ENCODE data around the gene UGT2B7.

The UGT2B7 gene

GRCh38 chr4:69070590-69070989 is 25.7 kb upstream of the UGT2B7 start:
- Histone ChIP-seq H3F3A (ENCODE audit: insufficient read depth) (no peaks in the 10 kb centered on the region), H2AFZ (ENCODE audit: low read depth, low read length, severe bottlenecking) (no peak overlapping the region), H4K20me1 (ENCODE audit: low read depth, low read length) (no peaks in the 10 kb centered on the region), H3K9me3 (ENCODE audit: insufficient read depth, low read length) (no peaks in the 10 kb centered on the region), H3K9ac (ENCODE audit: low read length) (no peak overlapping the region), H3K27ac (ENCODE audit: low read depth, low read length) (no peak overlapping the region), H3K4me3 (ENCODE audit: insufficient read depth, low read length, poor library complexity, severe bottlenecking) (no peak overlapping the region), H3K79me2 (ENCODE audit: insufficient read depth, low read length) (no peaks in the 10 kb centered on the region), H3K36me3 (ENCODE audit: low read length) (no peaks in the 10 kb centered on the region), H3K4me2 (ENCODE audit: low read depth, low read length, poor library complexity, severe bottlenecking) (no peak overlapping the region), H3K27me3 (ENCODE audit: low read length) (no peaks in the 10 kb centered on the region), H3K9me2 (replicated peaks; ENCODE audit: insufficient read depth, low read length) (no peaks in the 10 kb centered on the region)
- no peak for TF ChIP-seq EZH2phosphoT487 (conservative IDR thresholded peaks at IDR 0.05; ENCODE audit: low read length)

DNA sequence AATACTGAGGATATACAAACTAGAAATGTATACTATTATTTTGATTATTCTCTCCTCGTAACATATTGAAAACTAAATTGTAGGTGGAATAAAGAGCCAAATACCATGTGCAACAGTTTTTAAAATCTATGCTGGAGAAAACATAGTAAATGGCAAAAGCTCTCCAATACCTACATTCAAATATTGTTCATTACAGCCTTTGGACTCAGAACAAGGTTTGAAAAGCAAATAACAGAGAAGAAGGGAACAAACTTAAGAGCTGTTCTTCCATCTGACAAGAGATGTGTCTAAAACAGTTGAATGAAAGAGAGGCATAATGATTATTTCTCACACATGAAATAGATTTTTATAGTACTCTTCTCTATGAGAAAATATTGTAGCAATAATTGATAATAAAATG is 25.0 kb upstream of the UGT2B7 start:
- H3K9me2 ChIP-seq (replicated peaks; ENCODE audit: insufficient read depth, low read length) = no peaks in the 10 kb centered on the region
- no peaks in the 10 kb centered on the region for H3K36me3 ChIP-seq (ENCODE audit: low read length)
- H2AFZ ChIP-seq (ENCODE audit: low read depth, low read length, severe bottlenecking) = no peak overlapping the region
- no peak overlapping the region for H3K4me3 ChIP-seq (ENCODE audit: insufficient read depth, low read length, poor library complexity, severe bottlenecking)
- no peaks in the 10 kb centered on the region for H3F3A ChIP-seq (ENCODE audit: insufficient read depth)
- H3K9me3 ChIP-seq (ENCODE audit: insufficient read depth, low read length) = no peaks in the 10 kb centered on the region
- H3K9ac ChIP-seq (ENCODE audit: low read length) = no peak overlapping the region
- H3K4me2 ChIP-seq (ENCODE audit: low read depth, low read length, poor library complexity, severe bottlenecking) = no peak overlapping the region
- no peaks in the 10 kb centered on the region for H3K79me2 ChIP-seq (ENCODE audit: insufficient read depth, low read length)
- H3K27me3 ChIP-seq (ENCODE audit: low read length) = no peaks in the 10 kb centered on the region
- H4K20me1 ChIP-seq (ENCODE audit: low read depth, low read length) = no peaks in the 10 kb centered on the region
- H3K27ac ChIP-seq (ENCODE audit: low read depth, low read length) = no peak overlapping the region
- no peak for TF ChIP-seq EZH2phosphoT487 (conservative IDR thresholded peaks at IDR 0.05; ENCODE audit: low read length)
- TF ChIP-seq, protein P1, sequence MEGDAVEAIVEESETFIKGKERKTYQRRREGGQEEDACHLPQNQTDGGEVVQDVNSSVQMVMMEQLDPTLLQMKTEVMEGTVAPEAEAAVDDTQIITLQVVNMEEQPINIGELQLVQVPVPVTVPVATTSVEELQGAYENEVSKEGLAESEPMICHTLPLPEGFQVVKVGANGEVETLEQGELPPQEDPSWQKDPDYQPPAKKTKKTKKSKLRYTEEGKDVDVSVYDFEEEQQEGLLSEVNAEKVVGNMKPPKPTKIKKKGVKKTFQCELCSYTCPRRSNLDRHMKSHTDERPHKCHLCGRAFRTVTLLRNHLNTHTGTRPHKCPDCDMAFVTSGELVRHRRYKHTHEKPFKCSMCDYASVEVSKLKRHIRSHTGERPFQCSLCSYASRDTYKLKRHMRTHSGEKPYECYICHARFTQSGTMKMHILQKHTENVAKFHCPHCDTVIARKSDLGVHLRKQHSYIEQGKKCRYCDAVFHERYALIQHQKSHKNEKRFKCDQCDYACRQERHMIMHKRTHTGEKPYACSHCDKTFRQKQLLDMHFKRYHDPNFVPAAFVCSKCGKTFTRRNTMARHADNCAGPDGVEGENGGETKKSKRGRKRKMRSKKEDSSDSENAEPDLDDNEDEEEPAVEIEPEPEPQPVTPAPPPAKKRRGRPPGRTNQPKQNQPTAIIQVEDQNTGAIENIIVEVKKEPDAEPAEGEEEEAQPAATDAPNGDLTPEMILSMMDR (IDR thresholded peaks at IDR 0.05; ENCODE audit: insufficient read depth, low read length, poor library complexity, severe bottlenecking) = no peak

- Histone ChIP-seq H3K27me3 (ENCODE audit: low read length) (no peaks in the 10 kb centered on the region), H3K4me3 (ENCODE audit: insufficient read depth, low read length, poor library complexity, severe bottlenecking) (no peak overlapping the region), H3K27ac (ENCODE audit: low read depth, low read length) (no peak overlapping the region), H3K36me3 (ENCODE audit: low read length) (no peaks in the 10 kb centered on the region), H3K79me2 (ENCODE audit: insufficient read depth, low read length) (no peaks in the 10 kb centered on the region), H4K20me1 (ENCODE audit: low read depth, low read length) (no peaks in the 10 kb centered on the region), H3K9ac (ENCODE audit: low read length) (no peak overlapping the region), H2AFZ (ENCODE audit: low read depth, low read length, severe bottlenecking) (no peak overlapping the region), H3F3A (ENCODE audit: insufficient read depth) (no peaks in the 10 kb centered on the region), H3K9me3 (ENCODE audit: insufficient read depth, low read length) (no peaks in the 10 kb centered on the region), H3K4me2 (ENCODE audit: low read depth, low read length, poor library complexity, severe bottlenecking) (no peak overlapping the region), H3K9me2 (replicated peaks; ENCODE audit: insufficient read depth, low read length) (no peaks in the 10 kb centered on the region)
- TF ChIP-seq, protein P1 (IDR thresholded peaks at IDR 0.05; ENCODE audit: insufficient read depth, low read length, poor library complexity, severe bottlenecking) = no peak
- TF ChIP-seq EZH2phosphoT487 (conservative IDR thresholded peaks at IDR 0.05; ENCODE audit: low read length) = no peak
These were observed 22.9 kb upstream of the UGT2B7 start for GRCh38 chr4:69073375-69073774.

GRCh38 chr4:69075061-69075792 is 21.0 kb upstream of the UGT2B7 start:
- no peak overlapping the region for H3K4me3 ChIP-seq (ENCODE audit: insufficient read depth, low read length, poor library complexity, severe bottlenecking)
- no peak overlapping the region for H3K4me2 ChIP-seq (ENCODE audit: low read depth, low read length, poor library complexity, severe bottlenecking)
- H3K9me3 ChIP-seq (ENCODE audit: insufficient read depth, low read length) = no peaks in the 10 kb centered on the region
- H3K27me3 ChIP-seq (ENCODE audit: low read length) = no peaks in the 10 kb centered on the region
- H3F3A ChIP-seq (ENCODE audit: insufficient read depth) = no peaks in the 10 kb centered on the region
- H3K9ac ChIP-seq (ENCODE audit: low read length) = no peak overlapping the region
- no peaks in the 10 kb centered on the region for H3K79me2 ChIP-seq (ENCODE audit: insufficient read depth, low read length)
- no peak overlapping the region for H2AFZ ChIP-seq (ENCODE audit: low read depth, low read length, severe bottlenecking)
- no peaks in the 10 kb centered on the region for H3K36me3 ChIP-seq (ENCODE audit: low read length)
- no peaks in the 10 kb centered on the region for H4K20me1 ChIP-seq (ENCODE audit: low read depth, low read length)
- H3K9me2 ChIP-seq (replicated peaks; ENCODE audit: insufficient read depth, low read length) = no peaks in the 10 kb centered on the region
- no peak overlapping the region for H3K27ac ChIP-seq (ENCODE audit: low read depth, low read length)
- TF ChIP-seq EZH2phosphoT487 (conservative IDR thresholded peaks at IDR 0.05; ENCODE audit: low read length) = no peak
- TF ChIP-seq, protein P1 (IDR thresholded peaks at IDR 0.05; ENCODE audit: insufficient read depth, low read length, poor library complexity, severe bottlenecking) = no peak

Data from SU-DHL-6 (cell line).